IMR-90 (cell line): ENCODE measurements around the gene LPCAT2. TPM values are rescaled to one million over a fixed set of nuclear protein-coding genes. Genes with fewer than 3 reads are reported as not detected.

Experiments used
- ATAC-seq: fragments of 200-7000 bp; cut with Tn5 transposase; 2 replicates; pipeline ENCODE4 v1.9.1; 2020; ENCODE audit warnings: low read depth, mild to moderate bottlenecking, moderate library complexity
- BruUV-seq: library from RNA; stranded (reverse); fragments of 400-500 nt; replicated peaks from 2 replicates; lab custom pipeline; 2021; lab: Mats Ljungman, UMichigan
- CTCF ChIA-PET: fragments of 300-600 bp; formaldehyde crosslinking; extraction: SDS; loops from one replicate; lab custom pipeline; 2021; ENCODE audit warnings: antibody characterized with exemption; lab: Yijun Ruan, JAX
- POLR2A ChIA-PET: fragments of 300-600 bp; sonication (Branson Sonifier 250); formaldehyde crosslinking; loops from one replicate; lab custom pipeline; 2022; ENCODE audit warnings: antibody characterized with exemption; ENCODE audit not compliant: unreplicated experiment; lab: Charles Lee
- DNase-seq: peaks from one replicate; pipeline ENCODE4 v3.0.0; 2013
- H2AFZ ChIP-seq: replicated peaks from 2 replicates; pipeline ENCODE3; 2013; ENCODE audit warnings: low read length, mild to moderate bottlenecking; ENCODE audit not compliant: poor library complexity
- H2AK5ac ChIP-seq: 2 replicates; pipeline ENCODE4 v1.6.1; 2013; ENCODE audit warnings: low read depth, low read length, inconsistent platforms
- H2AK9ac ChIP-seq: replicated peaks from 2 replicates; pipeline ENCODE3; 2013; ENCODE audit warnings: mild to moderate bottlenecking, low read depth, low read length, moderate library complexity; ENCODE audit not compliant: poor library complexity
- H2BK120ac ChIP-seq: 2 replicates; pipeline ENCODE4 v1.6.1; 2013; ENCODE audit warnings: low read depth, low read length, inconsistent platforms
- H2BK15ac ChIP-seq: 3 replicates; pipeline ENCODE4 v1.6.1; 2013; ENCODE audit warnings: low read depth, low read length, inconsistent platforms
- H2BK20ac ChIP-seq: 2 replicates; pipeline ENCODE4 v1.6.1; 2013; ENCODE audit warnings: low read depth, mild to moderate bottlenecking, inconsistent platforms, low read length, moderate library complexity
- H2BK5ac ChIP-seq: 2 replicates; pipeline ENCODE4 v1.6.1; 2013; ENCODE audit warnings: mild to moderate bottlenecking, low read depth, low read length, inconsistent platforms; ENCODE audit not compliant: poor library complexity, severe bottlenecking
- H3K14ac ChIP-seq: replicated peaks from 2 replicates; pipeline ENCODE4 v1.6.1; 2013; ENCODE audit warnings: low read depth, low read length, inconsistent platforms
- H3K18ac ChIP-seq: 2 replicates; pipeline ENCODE4 v1.6.1; 2013; ENCODE audit warnings: low read depth, low read length, control low read depth
- H3K23ac ChIP-seq: 2 replicates; pipeline ENCODE4 v1.6.1; 2013; ENCODE audit warnings: low read depth, low read length, inconsistent platforms
- H3K27ac ChIP-seq: 2 replicates; pipeline ENCODE4 v1.5.1; 2013; ENCODE audit warnings: mild to moderate bottlenecking, control low read depth, low read length; ENCODE audit not compliant: insufficient read depth
- H3K27me3 ChIP-seq: 2 replicates; pipeline ENCODE4 v1.6.1; 2013; ENCODE audit warnings: low read length; ENCODE audit not compliant: control insufficient read depth, insufficient read depth
- H3K36me3 ChIP-seq: 2 replicates; pipeline ENCODE4 v1.6.1; 2013; ENCODE audit warnings: low read length, mixed read lengths; ENCODE audit not compliant: control insufficient read depth, insufficient read depth
- H3K4ac ChIP-seq: 2 replicates; pipeline ENCODE4 v1.6.1; 2013; ENCODE audit warnings: low read depth, low read length, inconsistent platforms
- H3K4me1 ChIP-seq: 2 replicates; pipeline ENCODE4 v1.6.1; 2013; ENCODE audit warnings: low read length, mixed read lengths; ENCODE audit not compliant: control insufficient read depth, insufficient read depth
- H3K4me2 ChIP-seq: 2 replicates; pipeline ENCODE4 v1.6.1; 2013; ENCODE audit warnings: low read depth, mild to moderate bottlenecking, control low read depth, low read length, moderate library complexity
- H3K4me3 ChIP-seq: 2 replicates; pipeline ENCODE4 v1.5.1; 2013; ENCODE audit warnings: low read depth, mild to moderate bottlenecking, control low read depth, low read length, moderate library complexity; ENCODE audit not compliant: insufficient read depth
- H3K56ac ChIP-seq: 2 replicates; pipeline ENCODE4 v1.6.1; 2013; ENCODE audit warnings: low read length, inconsistent platforms; ENCODE audit not compliant: insufficient read depth; ENCODE audit errors: extremely low read depth
- H3K79me1 ChIP-seq, 2 experiments: 2 replicates each; pipeline ENCODE4 v1.6.1; 2013; ENCODE audit warnings: low read length in 2 of 2, inconsistent platforms in 1 of 2, low read depth in 1 of 2
- H3K9ac ChIP-seq: 2 replicates; pipeline ENCODE4 v1.6.1; 2013; ENCODE audit warnings: low read depth, low read length, control low read depth
- H3K9me1 ChIP-seq: 2 replicates; pipeline ENCODE4 v1.6.1; 2013; ENCODE audit warnings: low read length, inconsistent platforms; ENCODE audit not compliant: insufficient read depth
- H3K9me3 ChIP-seq: 2 replicates; pipeline ENCODE4 v1.6.1; 2013; ENCODE audit warnings: low read length; ENCODE audit not compliant: control insufficient read depth, insufficient read depth
- H4K20me1 ChIP-seq: 2 replicates; pipeline ENCODE4 v1.6.1; 2013; ENCODE audit warnings: low read length, inconsistent platforms; ENCODE audit not compliant: insufficient read depth
- H4K5ac ChIP-seq: 2 replicates; pipeline ENCODE4 v1.6.1; 2013; ENCODE audit warnings: mild to moderate bottlenecking, low read depth, low read length, control low read depth
- H4K8ac ChIP-seq, 2 experiments: 2 replicates each; pipeline ENCODE4 v1.6.1; 2013; ENCODE audit warnings: low read depth in 2 of 2, low read length in 2 of 2, control low read depth in 1 of 2, inconsistent platforms in 1 of 2
- H4K91ac ChIP-seq: 2 replicates; pipeline ENCODE4 v1.6.1; 2013; ENCODE audit warnings: low read depth, low read length, inconsistent platforms; ENCODE audit not compliant: insufficient read depth
- BHLHE40 ChIP-seq: fragments of 150-350 bp; IDR thresholded peaks from 2 replicates; pipeline ENCODE4 v1.6.1; 2016; ENCODE audit warnings: mild to moderate bottlenecking, low read depth, low read length
- CEBPB ChIP-seq: IDR thresholded peaks from 2 replicates; pipeline ENCODE4 v1.6.1; 2012; ENCODE audit warnings: low read depth, low read length, improper control_type of control experiment
- CHD1 ChIP-seq: IDR thresholded peaks from 2 replicates; pipeline ENCODE4 v1.6.1; 2012; ENCODE audit warnings: low read depth, low read length, improper control_type of control experiment
- CTCF ChIP-seq: conservative IDR thresholded peaks from 2 replicates; pipeline ENCODE4 v1.5.1; 2012; ENCODE audit warnings: mild to moderate bottlenecking, low read depth, low read length, improper control_type of control experiment
- MAFK ChIP-seq: IDR thresholded peaks from 2 replicates; pipeline ENCODE4 v1.6.1; 2012; ENCODE audit warnings: low read depth, low read length, improper control_type of control experiment
- MXI1 ChIP-seq: IDR thresholded peaks from 2 replicates; pipeline ENCODE4 v1.6.1; 2012; ENCODE audit warnings: low read depth, mild to moderate bottlenecking, low read length, moderate library complexity, borderline replicate concordance
- NFE2L2 ChIP-seq: fragments of 150-350 bp; IDR thresholded peaks from 2 replicates; pipeline ENCODE4 v1.6.1; 2016; ENCODE audit warnings: low read depth, mild to moderate bottlenecking, low read length
- RAD21 ChIP-seq: IDR thresholded peaks from 2 replicates; pipeline ENCODE4 v1.6.1; 2012; ENCODE audit warnings: low read length, improper control_type of control experiment
- RCOR1 ChIP-seq: IDR thresholded peaks from 2 replicates; pipeline ENCODE4 v1.6.1; 2012; ENCODE audit warnings: mild to moderate bottlenecking, low read length, improper control_type of control experiment; ENCODE audit not compliant: insufficient replicate concordance
- RFX5 ChIP-seq: IDR thresholded peaks from 2 replicates; pipeline ENCODE4 v1.8.0; 2012; ENCODE audit warnings: low read depth, mild to moderate bottlenecking, low read length, moderate library complexity
- SMC3 ChIP-seq: fragments of 150-350 bp; IDR thresholded peaks from 2 replicates; pipeline ENCODE4 v1.6.1; 2016; ENCODE audit warnings: low read depth, mild to moderate bottlenecking, antibody characterized with exemption, low read length, moderate library complexity
- dilution Hi-C: fragments of 300-500 bp; cut with HindIII; formaldehyde crosslinking; loops from one replicate; pipeline ENCODE4 v1.14.3; 2018; ENCODE audit warnings: low sequenced_read_pairs; ENCODE audit not compliant: unreplicated experiment
- in situ Hi-C: fragments of 300-500 bp; cut with MboI; formaldehyde crosslinking; loops from 3 replicates; pipeline ENCODE4 v1.14.3; 2019; ENCODE audit warnings: low sequenced_read_pairs, inconsistent platforms, mixed read lengths
- intact Hi-C: fragments of 100-400 bp; cut with micrococcal nuclease; formaldehyde crosslinking; loops from 2 replicates; pipeline ENCODE4 v1.10.0; 2022
- polyA plus RNA-seq, 3 experiments: library from polyadenylated mRNA; depleted of rRNA; stranded (reverse); fragments of >200 nt; gene quantifications; 2 replicates each; pipeline ENCODE4 v1.2.3, GENCODE V29; 2012; ENCODE audit warnings: low replicate concordance in 1 of 3
- total RNA-seq: library from RNA; depleted of rRNA; stranded (reverse); fragments of >200 nt; gene quantifications from 2 replicates; pipeline ENCODE4 v1.2.3, GENCODE V29; 2012; rRNA removed

Gene LPCAT2
- total and polyA plus RNA-seq, 2 of the 4 experiments (the other 2 are of a cell fraction), result 8.6 to 8.7 TPM

GRCh38 chr16:55634193-55634592, 125.3 kb downstream of the LPCAT2 start:
- Histone ChIP-seq H3K9me3 (no peaks in the 10 kb centered on the region; the same call in none of the 2 replicates), H3K27me3 (peaks cover 44% of the 10 kb centered on the region), H2AK9ac (no peak overlapping the region), H2BK120ac (no peak overlapping the region), H4K20me1 (no peaks in the 10 kb centered on the region), H3K4ac (no peak overlapping the region), H4K8ac (no peak overlapping the region), H3K9me1 (no peaks in the 10 kb centered on the region), H3K56ac (no peak overlapping the region), H3K23ac (no peak overlapping the region), H3K79me1 (no peaks in the 10 kb centered on the region), H4K91ac (no peak overlapping the region), H3K27ac (no peak overlapping the region), H3K4me2 (no peak overlapping the region), H3K4me1 (no peaks in the 10 kb centered on the region), H3K14ac (no peak overlapping the region), H2AK5ac (no peak overlapping the region), H3K4me3 (no peak overlapping the region), H3K18ac (no peak overlapping the region), H4K5ac (no peak overlapping the region), H2BK15ac (no peak overlapping the region), H3K9ac (no peak overlapping the region), H2AFZ (no peak overlapping the region), H2BK20ac (no peak overlapping the region), H2BK5ac (no peak overlapping the region), H3K36me3 (no peaks in the 10 kb centered on the region)
- POLR2A ChIA-PET, result no interaction called here
- DNase-seq (no peak), ATAC-seq (no peak)
- CTCF ChIA-PET, result interaction anchor here (0.6 kb wide), 1 partner anchor 786 kb away, joined by 3 read pairs; no protein-coding TSS in a partner anchor
- TF ChIP-seq SMC3, result no peak
- no peak for TF ChIP-seq CTCF
- no peak for TF ChIP-seq CEBPB
- TF ChIP-seq CHD1, result no peak
- TF ChIP-seq RAD21, result no peak
- TF ChIP-seq BHLHE40, result no peak
- no peak for TF ChIP-seq RFX5
- no peak for TF ChIP-seq RCOR1
- no peak for TF ChIP-seq MAFK
- no peak for TF ChIP-seq NFE2L2
- no peak for TF ChIP-seq MXI1
- no TSS peak for BruUV-seq
- in situ Hi-C loops, result no loop called here
- dilution Hi-C loops, result no loop called here
- intact Hi-C loops, result no loop called here

Other genes with a start within 250 kb of the LPCAT2 start
- not detected in 2 replicates for gene IRX6, start 184.9 kb upstream of the LPCAT2 start, total RNA-seq
- not detected in 2 replicates for gene IRX6, start 184.9 kb upstream of the LPCAT2 start, polyA plus RNA-seq (2012; rRNA removed)
- gene MMP2, start 29.9 kb upstream of the LPCAT2 start, total RNA-seq, result 164 and 240 TPM in 2 replicates
- gene MMP2, start 29.9 kb upstream of the LPCAT2 start, polyA plus RNA-seq (2012; rRNA removed), result 567 and 574 TPM in 2 replicates
- gene CAPNS2, start 57.6 kb downstream of the LPCAT2 start, total RNA-seq, result 0.56 and 0.72 TPM in 2 replicates
- 0.09 TPM in 1 of 2 replicates, not detected in the other for gene CAPNS2, start 57.6 kb downstream of the LPCAT2 start, polyA plus RNA-seq (2012; rRNA removed)
- not detected in 2 replicates for gene SLC6A2, start 146.9 kb downstream of the LPCAT2 start, total RNA-seq
- not detected in 2 replicates for gene SLC6A2, start 146.9 kb downstream of the LPCAT2 start, polyA plus RNA-seq (2012; rRNA removed)